GM06990 (cell line): ENCODE measurements around the gene NCOA6.

ENCODE experiments used
- DNase-seq: peaks from one replicate; pipeline ENCODE4 v3.0.0-alpha.2; 2011; ENCODE audit not compliant: insufficient read length; ENCODE audit errors: extremely low read depth
- H3K27me3 ChIP-seq: replicated peaks from 2 replicates; pipeline ENCODE4 v1.6.0; 2011; ENCODE audit warnings: low read length; ENCODE audit not compliant: control insufficient read depth, insufficient read depth
- H3K36me3 ChIP-seq: 2 replicates; pipeline ENCODE4 v1.5.1; 2011; ENCODE audit warnings: low read length; ENCODE audit not compliant: control insufficient read depth, insufficient read depth
- H3K4me3 ChIP-seq: replicated peaks from 2 replicates; pipeline ENCODE4 v1.5.1; 2011; ENCODE audit warnings: low read depth, mild to moderate bottlenecking, control low read depth, low read length
- TF ChIP-seq, protein P1 (sequence below): IDR thresholded peaks from 2 replicates; pipeline ENCODE4 v1.5.1; 2011; ENCODE audit warnings: low read length, control low read depth, mild to moderate bottlenecking, inconsistent platforms; ENCODE audit not compliant: insufficient read depth, poor library complexity, severe bottlenecking

Gene NCOA6

DNA sequence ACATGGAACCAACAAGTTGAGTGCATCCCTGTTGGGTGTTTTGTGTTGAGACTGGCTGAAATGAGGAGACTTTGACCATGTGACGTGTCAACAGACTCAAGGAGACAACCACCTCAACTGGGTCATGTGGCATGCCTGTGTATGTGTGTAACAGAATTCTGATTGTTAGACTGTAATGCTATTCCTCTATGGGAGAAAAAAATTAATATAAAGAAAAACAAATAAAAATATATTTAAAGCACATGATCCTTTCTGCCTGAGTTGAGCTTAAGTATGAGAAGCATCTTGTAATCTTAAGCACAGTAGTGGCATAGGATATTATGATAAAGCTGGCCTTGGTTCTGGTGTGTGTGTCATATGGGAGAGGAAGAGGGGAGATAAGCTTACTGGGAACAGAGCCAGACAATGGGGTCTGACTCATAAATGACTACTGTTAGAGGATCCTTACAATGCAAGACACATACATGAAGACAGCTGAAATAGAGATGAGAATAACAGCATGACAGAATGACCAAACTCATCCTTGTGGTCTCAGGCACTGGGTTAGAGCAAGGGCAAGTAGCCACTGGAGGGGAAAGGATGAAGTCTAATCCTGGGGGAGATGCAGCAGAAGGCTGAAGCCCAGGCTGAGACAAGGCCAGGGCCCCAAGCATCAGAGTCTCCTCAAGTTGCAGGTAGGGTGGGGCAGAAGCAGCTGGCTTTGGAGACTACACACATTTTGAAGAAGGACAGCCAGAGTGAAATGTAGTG lies 112.1 kb downstream of the NCOA6 start:
- H3K4me3 ChIP-seq = no peak overlapping the region
- peaks cover 1% of the 10 kb centered on the region; the same call in 1 of the 2 replicates for H3K36me3 ChIP-seq
- TF ChIP-seq, protein P1, sequence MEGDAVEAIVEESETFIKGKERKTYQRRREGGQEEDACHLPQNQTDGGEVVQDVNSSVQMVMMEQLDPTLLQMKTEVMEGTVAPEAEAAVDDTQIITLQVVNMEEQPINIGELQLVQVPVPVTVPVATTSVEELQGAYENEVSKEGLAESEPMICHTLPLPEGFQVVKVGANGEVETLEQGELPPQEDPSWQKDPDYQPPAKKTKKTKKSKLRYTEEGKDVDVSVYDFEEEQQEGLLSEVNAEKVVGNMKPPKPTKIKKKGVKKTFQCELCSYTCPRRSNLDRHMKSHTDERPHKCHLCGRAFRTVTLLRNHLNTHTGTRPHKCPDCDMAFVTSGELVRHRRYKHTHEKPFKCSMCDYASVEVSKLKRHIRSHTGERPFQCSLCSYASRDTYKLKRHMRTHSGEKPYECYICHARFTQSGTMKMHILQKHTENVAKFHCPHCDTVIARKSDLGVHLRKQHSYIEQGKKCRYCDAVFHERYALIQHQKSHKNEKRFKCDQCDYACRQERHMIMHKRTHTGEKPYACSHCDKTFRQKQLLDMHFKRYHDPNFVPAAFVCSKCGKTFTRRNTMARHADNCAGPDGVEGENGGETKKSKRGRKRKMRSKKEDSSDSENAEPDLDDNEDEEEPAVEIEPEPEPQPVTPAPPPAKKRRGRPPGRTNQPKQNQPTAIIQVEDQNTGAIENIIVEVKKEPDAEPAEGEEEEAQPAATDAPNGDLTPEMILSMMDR = no peak
- H3K27me3 ChIP-seq = no peaks in the 10 kb centered on the region
- peak; percentile 44 for DNase-seq

DNA sequence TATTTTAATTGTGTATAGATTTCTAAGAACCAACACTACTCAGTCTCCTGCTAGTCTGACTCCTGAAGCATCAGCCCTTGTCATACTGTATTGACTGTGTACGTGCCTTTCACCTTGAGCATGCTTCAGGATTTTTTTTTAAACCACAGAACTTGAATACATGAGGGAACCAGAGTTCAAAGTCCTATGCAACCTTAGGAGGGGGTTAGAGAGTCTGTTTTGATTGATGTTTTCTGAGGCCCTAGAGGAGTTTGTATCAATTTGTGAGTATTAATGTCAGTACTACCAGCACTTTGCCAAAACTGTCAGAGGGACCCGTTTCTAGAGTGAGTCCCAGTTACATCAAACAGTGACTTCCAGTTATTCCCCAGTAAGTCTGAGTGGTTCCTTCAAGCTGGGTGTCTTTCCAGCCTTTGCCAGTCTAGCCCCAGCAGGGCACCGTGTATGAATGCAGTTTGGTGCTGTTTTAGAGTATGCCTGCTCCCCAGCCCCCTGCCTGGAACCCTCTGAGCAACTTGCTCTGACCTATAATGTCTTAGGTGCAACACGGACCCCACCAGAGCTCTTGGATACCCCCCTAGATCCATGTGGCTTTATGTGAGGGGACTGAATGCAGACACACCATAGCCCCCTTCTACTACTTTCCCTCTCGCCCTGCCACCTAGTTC lies 112.8 kb downstream of the NCOA6 start:
- Histone ChIP-seq H3K36me3 (peaks cover 1% of the 10 kb centered on the region; the same call in 1 of the 2 replicates), H3K4me3 (no peak overlapping the region), H3K27me3 (no peaks in the 10 kb centered on the region)
- TF ChIP-seq, protein P1 = no peak
- no peak for DNase-seq

DNA sequence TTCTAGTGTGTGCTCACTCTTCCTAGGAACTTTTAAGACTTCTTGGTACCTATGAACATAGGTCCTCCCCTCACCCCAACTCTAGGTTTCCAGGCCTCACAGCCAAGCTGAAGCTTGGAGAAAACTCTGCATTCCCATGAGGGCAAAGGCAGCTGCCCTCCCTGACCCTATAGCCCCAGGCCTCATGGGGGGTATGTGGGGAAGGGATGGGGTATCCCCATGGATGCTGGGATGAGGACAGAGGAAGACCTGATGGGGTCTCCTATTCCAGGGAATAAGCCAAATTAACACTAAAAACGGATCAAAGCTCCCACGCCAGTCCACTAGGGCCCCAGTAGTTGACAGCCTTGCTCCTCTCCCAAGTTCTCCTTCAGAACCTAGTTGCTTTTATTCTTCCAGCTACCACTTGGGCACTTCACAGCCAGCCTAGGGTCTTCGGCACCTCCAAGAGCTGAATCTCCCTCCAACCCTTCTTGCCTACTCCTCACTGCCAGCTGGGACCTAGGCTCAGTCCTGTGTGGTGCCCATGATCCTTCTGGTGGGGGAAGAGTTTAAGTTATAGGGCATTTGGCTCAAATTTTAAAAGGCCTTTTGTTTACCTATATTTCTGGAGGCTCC lies 113.5 kb downstream of the NCOA6 start:
- peaks cover 1% of the 10 kb centered on the region; the same call in 1 of the 2 replicates for H3K36me3 ChIP-seq
- no peak for DNase-seq
- H3K4me3 ChIP-seq = no peak overlapping the region
- H3K27me3 ChIP-seq = no peaks in the 10 kb centered on the region
- TF ChIP-seq, protein P1 = no peak

DNA sequence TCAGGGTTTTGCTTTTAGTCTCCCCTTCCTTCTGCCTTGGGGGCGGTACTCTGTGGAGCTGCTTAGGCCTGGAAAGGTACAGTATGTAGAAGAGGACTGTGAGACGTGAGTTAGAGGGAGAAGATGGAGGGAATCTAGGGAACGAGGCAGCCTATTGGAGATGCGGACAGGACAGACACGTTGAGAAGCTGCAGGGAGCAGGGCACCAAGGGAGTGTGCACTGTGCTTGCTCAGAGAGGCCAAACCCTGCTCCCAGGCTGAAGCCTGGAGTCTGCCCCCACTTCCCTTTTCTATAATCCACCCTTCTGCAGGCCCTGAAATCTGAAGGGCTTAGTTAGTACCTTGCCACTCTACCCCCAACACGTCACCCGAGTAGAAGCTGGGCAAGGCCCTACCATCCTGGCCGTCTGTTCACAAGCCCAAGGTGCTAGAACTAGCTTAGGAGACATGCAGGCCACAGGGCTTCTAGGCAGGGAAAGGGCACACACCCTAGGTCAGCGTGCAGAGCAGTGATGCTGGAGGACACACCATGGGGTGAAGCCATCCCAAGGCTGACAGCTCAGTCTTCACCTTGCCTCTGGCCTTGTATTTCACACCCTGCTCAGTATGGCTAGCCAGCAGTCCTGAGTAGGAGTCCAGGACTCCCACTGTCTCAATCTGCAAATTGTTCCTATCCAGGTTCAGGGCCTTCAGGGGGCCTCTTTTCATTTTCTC lies 114.4 kb downstream of the NCOA6 start:
- no peak overlapping the region for H3K4me3 ChIP-seq
- DNase-seq = no peak
- TF ChIP-seq, protein P1 = no peak
- peaks cover 1% of the 10 kb centered on the region; the same call in 1 of the 2 replicates for H3K36me3 ChIP-seq
- no peaks in the 10 kb centered on the region for H3K27me3 ChIP-seq

DNA sequence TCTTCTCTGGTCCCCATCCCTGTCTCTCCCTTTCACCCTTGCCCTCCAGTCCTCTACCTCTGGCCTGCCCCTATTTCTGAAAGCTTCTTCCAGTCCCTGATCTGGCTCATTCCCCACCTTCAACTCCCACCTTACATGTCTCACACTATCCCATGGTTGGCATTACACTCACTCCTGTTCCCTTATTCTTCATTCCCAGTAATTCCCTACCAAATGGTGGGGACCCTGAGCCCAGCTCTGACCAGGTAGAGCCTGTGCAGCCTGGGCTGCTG lies 114.9 kb downstream of the NCOA6 start:
- TF ChIP-seq, protein P1 = no peak
- DNase-seq = no peak
- H3K4me3 ChIP-seq = peak overlapping the region; percentile 65
- H3K36me3 ChIP-seq = peaks cover 1% of the 10 kb centered on the region; the same call in 1 of the 2 replicates
- H3K27me3 ChIP-seq = no peaks in the 10 kb centered on the region
